ENCODE measurements around the gene RBMS3. TPM values are rescaled to one million over a fixed set of nuclear protein-coding genes. Genes with fewer than 3 reads are reported as not detected.

Gene RBMS3
- total RNA-seq, 1 experiment from 2014 or later: 1.3 TPM

DNA sequence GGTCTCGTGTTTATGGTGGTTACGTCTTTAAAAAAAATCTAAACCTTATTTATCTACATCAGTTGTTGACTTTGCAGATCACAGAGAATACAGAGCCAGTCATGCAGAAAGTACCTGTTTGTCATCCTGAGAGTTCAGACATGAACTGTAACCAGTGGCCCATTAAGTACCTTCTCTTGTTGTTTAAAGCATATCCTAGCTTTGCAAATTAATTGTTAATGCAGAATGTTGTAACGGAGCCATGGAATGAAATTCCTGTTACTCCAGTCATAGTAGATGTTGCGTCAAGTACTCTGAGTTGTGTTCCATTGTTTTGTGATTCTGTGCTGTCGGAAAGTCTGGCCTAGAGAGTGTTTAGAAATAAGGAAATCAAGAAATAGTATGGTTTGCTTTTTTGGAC is 205.2 kb downstream of the RBMS3 start:
- no TSS peak for BruUV-seq (replicated peaks)
- intact Hi-C loops (cut with micrococcal nuclease; ENCODE audit: unreplicated experiment): no loop called here
- Mint-ChIP-seq H3K36me3 (ENCODE audit: insufficient read depth, unreplicated experiment) (no peaks in the 10 kb centered on the region), H3K27me3 (ENCODE audit: unreplicated experiment) (no peaks in the 10 kb centered on the region), H3K27ac (ENCODE audit: unreplicated experiment) (no peak overlapping the region), H3K9me3 (ENCODE audit: low read depth, unreplicated experiment) (peaks cover 3% of the 10 kb centered on the region), H3K4me1 (ENCODE audit: low read depth, unreplicated experiment) (no peaks in the 10 kb centered on the region), H3K4me3 (ENCODE audit: low read depth, unreplicated experiment) (no peak overlapping the region)
- DNase-seq: no peak
- no peak for TF ChIP-seq CTCF (IDR thresholded peaks at IDR 0.05; ENCODE audit: unreplicated experiment)
- CTCF ChIA-PET: no interaction called here

DNA sequence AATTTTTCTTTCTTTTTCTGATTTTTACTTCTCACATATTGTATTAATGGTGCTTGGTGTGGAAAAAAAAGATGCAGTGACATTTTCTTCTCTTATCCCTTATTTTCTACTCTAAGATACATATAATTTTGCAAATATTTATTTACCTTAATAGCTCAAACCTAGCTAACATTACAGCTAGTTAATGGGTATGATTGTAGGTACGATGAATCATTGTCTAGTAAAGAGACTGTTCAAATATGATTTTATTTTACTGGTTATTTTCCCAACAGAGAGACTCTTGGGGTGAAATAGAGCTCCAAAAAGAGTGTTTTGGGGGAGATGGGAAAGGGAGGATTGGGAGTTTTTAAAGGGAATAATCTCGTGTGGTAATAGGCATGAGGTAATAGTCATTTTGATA is 206.0 kb downstream of the RBMS3 start:
- H3K4me3 Mint-ChIP-seq (ENCODE audit: low read depth, unreplicated experiment): no peak overlapping the region
- H3K36me3 Mint-ChIP-seq (ENCODE audit: insufficient read depth, unreplicated experiment): no peaks in the 10 kb centered on the region
- no peak for TF ChIP-seq CTCF (IDR thresholded peaks at IDR 0.05; ENCODE audit: unreplicated experiment)
- H3K27ac Mint-ChIP-seq (ENCODE audit: unreplicated experiment): no peak overlapping the region
- H3K9me3 Mint-ChIP-seq (ENCODE audit: low read depth, unreplicated experiment): peaks cover 3% of the 10 kb centered on the region
- intact Hi-C loops (cut with micrococcal nuclease; ENCODE audit: unreplicated experiment): no loop called here
- BruUV-seq (replicated peaks): no TSS peak
- DNase-seq: no peak
- no peaks in the 10 kb centered on the region for H3K4me1 Mint-ChIP-seq (ENCODE audit: low read depth, unreplicated experiment)
- CTCF ChIA-PET: no interaction called here
- no peaks in the 10 kb centered on the region for H3K27me3 Mint-ChIP-seq (ENCODE audit: unreplicated experiment)

- CTCF ChIA-PET: interaction anchor here (0.7 kb wide), 1 partner anchor 9 kb away, joined by 4 read pairs; no protein-coding TSS in a partner anchor
These were observed 208.1 kb downstream of the RBMS3 start for GRCh38 chr3:29488922-29489321.

GRCh38 chr3:29493109-29493508 is 212.2 kb downstream of the RBMS3 start:
- Mint-ChIP-seq H3K9me3 (ENCODE audit: low read depth, unreplicated experiment) (peaks cover 8% of the 10 kb centered on the region), H3K36me3 (ENCODE audit: insufficient read depth, unreplicated experiment) (no peaks in the 10 kb centered on the region), H3K4me3 (ENCODE audit: low read depth, unreplicated experiment) (no peak overlapping the region), H3K27me3 (ENCODE audit: unreplicated experiment) (no peaks in the 10 kb centered on the region), H3K27ac (ENCODE audit: unreplicated experiment) (no peak overlapping the region), H3K4me1 (ENCODE audit: low read depth, unreplicated experiment) (no peaks in the 10 kb centered on the region)
- CTCF ChIA-PET: no interaction called here
- no peak for DNase-seq
- intact Hi-C loops (cut with micrococcal nuclease; ENCODE audit: unreplicated experiment): no loop called here
- TF ChIP-seq CTCF (IDR thresholded peaks at IDR 0.05; ENCODE audit: unreplicated experiment): no peak
- no TSS peak for BruUV-seq (replicated peaks)

More at GRCh38 chr3:29488922-29489321, 208.1 kb downstream of the RBMS3 start:
- Mint-ChIP-seq H3K9me3 (ENCODE audit: low read depth, unreplicated experiment) (peaks cover 8% of the 10 kb centered on the region), H3K4me3 (ENCODE audit: low read depth, unreplicated experiment) (no peak overlapping the region), H3K4me1 (ENCODE audit: low read depth, unreplicated experiment) (no peaks in the 10 kb centered on the region), H3K36me3 (ENCODE audit: insufficient read depth, unreplicated experiment) (no peaks in the 10 kb centered on the region), H3K27me3 (ENCODE audit: unreplicated experiment) (no peaks in the 10 kb centered on the region), H3K27ac (ENCODE audit: unreplicated experiment) (no peak overlapping the region)
- intact Hi-C loops (cut with micrococcal nuclease; ENCODE audit: unreplicated experiment): no loop called here
- TF ChIP-seq CTCF (IDR thresholded peaks at IDR 0.05; ENCODE audit: unreplicated experiment): no peak
- DNase-seq: no peak
- BruUV-seq (replicated peaks): no TSS peak
